Non-pigmented ciliary epithelial cell (primary cell): ENCODE measurements around the gene GALK2.
"Not testable (repeated sequence)": the region's sequence is repeated elsewhere in the genome, so short reads cannot be mapped to it uniquely, and the experiment has no call there.

Source experiments
- DNase-seq: peaks from one replicate; pipeline ENCODE4 v3.0.0-alpha.2; 2010; ENCODE audit warnings: low read depth

The GALK2 gene

GRCh38 chr15:49164865-49165264 is 5.2 kb upstream of the GALK2 start:
- no peak for DNase-seq

- no peak for DNase-seq
These were observed 2.0 kb upstream of the GALK2 start for GRCh38 chr15:49168016-49168415.

- DNase-seq = no peak
These were observed 1.7 kb downstream of the GALK2 start for GRCh38 chr15:49171790-49172189.

- DNase-seq = no peak
These were observed 4.9 kb downstream of the GALK2 start for GRCh38 chr15:49174902-49175301.

GRCh38 chr15:49175582-49176397 is 5.7 kb downstream of the GALK2 start:
- not testable (repeated sequence) for DNase-seq

- DNase-seq = no peak
These were observed 8.4 kb downstream of the GALK2 start for GRCh38 chr15:49178497-49178896.

GRCh38 chr15:49179433-49180190 is 9.6 kb downstream of the GALK2 start:
- DNase-seq = no peak

GRCh38 chr15:49182128-49182527 is 12.1 kb downstream of the GALK2 start:
- no peak for DNase-seq

GRCh38 chr15:49183741-49184140 is 13.7 kb downstream of the GALK2 start:
- DNase-seq = not testable (repeated sequence)

- DNase-seq = no peak
These were observed 15.4 kb downstream of the GALK2 start for GRCh38 chr15:49185473-49185872.

GRCh38 chr15:49187549-49188245 is 17.6 kb downstream of the GALK2 start:
- DNase-seq = no peak

- no peak for DNase-seq
These were observed 18.9 kb downstream of the GALK2 start for GRCh38 chr15:49188933-49189332.

- DNase-seq = no peak
These were observed 19.6 kb downstream of the GALK2 start for GRCh38 chr15:49189631-49190030.

GRCh38 chr15:49190586-49190985 is 20.5 kb downstream of the GALK2 start:
- DNase-seq = no peak

- DNase-seq = no peak
These were observed 21.8 kb downstream of the GALK2 start for GRCh38 chr15:49191892-49192291.

- no peak for DNase-seq
These were observed 26.8 kb downstream of the GALK2 start for GRCh38 chr15:49196856-49197255.

- no peak for DNase-seq
These were observed 29.6 kb downstream of the GALK2 start for GRCh38 chr15:49199666-49200065.

- DNase-seq = no peak
These were observed 30.3 kb downstream of the GALK2 start for GRCh38 chr15:49200347-49200746.

- not testable (repeated sequence) for DNase-seq
These were observed 38.1 kb downstream of the GALK2 start for GRCh38 chr15:49208102-49208501.

- no peak for DNase-seq
These were observed 42.9 kb downstream of the GALK2 start for GRCh38 chr15:49212897-49213296.

- DNase-seq = no peak
These were observed 46.0 kb downstream of the GALK2 start for GRCh38 chr15:49215768-49216739.
